Endodermal cell (in vitro differentiated cells): Measurements from ENCODE around the gene SCUBE3. TPM values are rescaled to one million over a fixed set of nuclear protein-coding genes. Genes with fewer than 3 reads are reported as not detected.

Experiments used
- DNase-seq: peaks from one replicate; pipeline ENCODE4 v3.0.0-alpha.2; 2017
- H3K27ac ChIP-seq: 2 replicates; pipeline ENCODE4 v1.5.1; 2013; ENCODE audit warnings: mild to moderate bottlenecking, low read depth, low read length, moderate library complexity
- H3K27me3 ChIP-seq: 2 replicates; pipeline ENCODE4 v1.6.1; 2013; ENCODE audit warnings: mild to moderate bottlenecking, low read length, moderate library complexity; ENCODE audit not compliant: insufficient read depth, control insufficient read depth, poor library complexity, severe bottlenecking
- H3K36me3 ChIP-seq: 2 replicates; pipeline ENCODE4 v1.7.0; 2013; ENCODE audit warnings: mild to moderate bottlenecking, low read length, moderate library complexity; ENCODE audit not compliant: control insufficient read depth, insufficient read depth
- H3K4me1 ChIP-seq: one replicate; pipeline ENCODE4 v1.7.0; 2013; ENCODE audit warnings: low read length; ENCODE audit not compliant: control insufficient read depth, insufficient read depth
- H3K4me3 ChIP-seq: 2 replicates; pipeline ENCODE4 v1.5.1; 2013; ENCODE audit warnings: mild to moderate bottlenecking, low read length, moderate library complexity
- H3K9ac ChIP-seq: 2 replicates; pipeline ENCODE4 v1.6.1; 2013; ENCODE audit warnings: mild to moderate bottlenecking, low read length, moderate library complexity; ENCODE audit not compliant: poor library complexity, severe bottlenecking; ENCODE audit errors: extremely low read depth
- H3K9me3 ChIP-seq: 2 replicates; pipeline ENCODE4 v1.6.1; 2013; ENCODE audit warnings: mild to moderate bottlenecking, low read length, moderate library complexity; ENCODE audit not compliant: control insufficient read depth
- H3K27ac Mint-ChIP-seq: 2 replicates; pipeline ENCODE4 v1.8.0; 2020; ENCODE audit warnings: mixed read lengths
- H3K27me3 Mint-ChIP-seq: 2 replicates; pipeline ENCODE4 v1.8.0; 2021; ENCODE audit warnings: mild to moderate bottlenecking, mixed read lengths; ENCODE audit not compliant: insufficient read depth
- H3K36me3 Mint-ChIP-seq: 2 replicates; pipeline ENCODE4 v1.8.0; 2020; ENCODE audit warnings: low read depth, mixed read lengths
- H3K4me1 Mint-ChIP-seq: 2 replicates; pipeline ENCODE4 v1.8.0; 2020; ENCODE audit warnings: mixed read lengths
- H3K4me3 Mint-ChIP-seq: 2 replicates; pipeline ENCODE4 v1.8.0; 2020; ENCODE audit warnings: mild to moderate bottlenecking, moderate library complexity, mixed read lengths
- H3K9me3 Mint-ChIP-seq: 2 replicates; pipeline ENCODE4 v1.8.0; 2020; ENCODE audit warnings: mild to moderate bottlenecking, mixed read lengths
- CTCF ChIP-seq: fragments of 200-600 bp; sonication (generic); conservative IDR thresholded peaks from 2 replicates; pipeline ENCODE4 v1.5.0; 2021; ENCODE audit warnings: antibody characterized with exemption, mild to moderate bottlenecking
- WGBS, 2 experiments: methylation state at CpG; one replicate each; pipeline versions ENCODE4 v1.1.5 to v1.1.7; 2013; ENCODE audit warnings: missing lambda C conversion rate in 2 of 2, mixed read lengths in 1 of 2; ENCODE audit not compliant: insufficient coverage in 1 of 2, insufficient read length in 1 of 2; 5-methylcytosine and 5-hydroxymethylcytosine counted together
- total RNA-seq, 2 donors: library from RNA; stranded (reverse); fragmentation: NEBNext Ultra II Directional in 1 of 2; extraction: Animal tissue kit (Norgen Biotek cat#: 25700) in 1 of 2; gene quantifications; 2 replicates in 1 of 2; 3 replicates in 1 of 2; pipeline ENCODE4 v1.2.1, GENCODE V29; 2021

The SCUBE3 gene
- total RNA-seq, 2 donors from 2014 or later: 0.27 to 0.86 TPM

- no peaks in the 10 kb centered on the region for H3K9me3 Mint-ChIP-seq
- Histone ChIP-seq H3K9me3 (no peaks in the 10 kb centered on the region), H3K27me3 (no peaks in the 10 kb centered on the region), H3K4me1 (no peaks in the 10 kb centered on the region), H3K36me3 (peaks cover 21% of the 10 kb centered on the region), H3K9ac (no peak overlapping the region), H3K27ac (no peak overlapping the region), H3K4me3 (no peak overlapping the region)
- H3K4me3 Mint-ChIP-seq: no peak overlapping the region
- no peak for DNase-seq
- 89 to 97% methylated on average over 2 of the region's 2 CpGs for WGBS, 2 experiments
- TF ChIP-seq CTCF: no peak
- H3K4me1 Mint-ChIP-seq: peaks cover 13% of the 10 kb centered on the region
- H3K36me3 Mint-ChIP-seq: peaks cover 4% of the 10 kb centered on the region
- H3K27ac Mint-ChIP-seq: no peak overlapping the region
- no peaks in the 10 kb centered on the region for H3K27me3 Mint-ChIP-seq
These were observed 34.0 kb downstream of the SCUBE3 start for GRCh38 chr6:35247642-35248231.

- H3K4me1 Mint-ChIP-seq: peaks cover 13% of the 10 kb centered on the region
- DNase-seq: no peak
- H3K4me3 ChIP-seq: no peak overlapping the region
- no peaks in the 10 kb centered on the region for H3K9me3 Mint-ChIP-seq
- no peak for TF ChIP-seq CTCF
- H3K4me3 Mint-ChIP-seq: no peak overlapping the region
- H3K9ac ChIP-seq: no peak overlapping the region
- no peak overlapping the region for H3K27ac ChIP-seq
- H3K27me3 ChIP-seq: no peaks in the 10 kb centered on the region
- WGBS, 2 experiments: 65 to 100% methylated on average over 2 to 3 of the region's 3 CpGs
- H3K27me3 Mint-ChIP-seq: no peaks in the 10 kb centered on the region
- H3K36me3 ChIP-seq: peaks cover 21% of the 10 kb centered on the region
- H3K9me3 ChIP-seq: no peaks in the 10 kb centered on the region
- no peaks in the 10 kb centered on the region for H3K4me1 ChIP-seq
- H3K27ac Mint-ChIP-seq: no peak overlapping the region
- H3K36me3 Mint-ChIP-seq: peaks cover 4% of the 10 kb centered on the region
These were observed 34.5 kb downstream of the SCUBE3 start for GRCh38 chr6:35248300-35248699.

- H3K9ac ChIP-seq: no peak overlapping the region
- no peaks in the 10 kb centered on the region for H3K9me3 Mint-ChIP-seq
- H3K27ac ChIP-seq: no peak overlapping the region
- DNase-seq: no peak
- H3K4me1 ChIP-seq: no peaks in the 10 kb centered on the region
- peaks cover 4% of the 10 kb centered on the region for H3K36me3 Mint-ChIP-seq
- H3K27me3 ChIP-seq: no peaks in the 10 kb centered on the region
- H3K36me3 ChIP-seq: peaks cover 15% of the 10 kb centered on the region
- no peak overlapping the region for H3K4me3 Mint-ChIP-seq
- no peak overlapping the region for H3K27ac Mint-ChIP-seq
- H3K4me3 ChIP-seq: no peak overlapping the region
- WGBS, 2 experiments: 90 to 95% methylated on average over 2 to 3 of the region's 3 CpGs
- H3K27me3 Mint-ChIP-seq: no peaks in the 10 kb centered on the region
- no peak for TF ChIP-seq CTCF
- no peaks in the 10 kb centered on the region for H3K9me3 ChIP-seq
- peaks cover 13% of the 10 kb centered on the region for H3K4me1 Mint-ChIP-seq
These were observed 35.2 kb downstream of the SCUBE3 start for GRCh38 chr6:35248965-35249364.
